Measurements from ENCODE around the gene PMVK.

DNA sequence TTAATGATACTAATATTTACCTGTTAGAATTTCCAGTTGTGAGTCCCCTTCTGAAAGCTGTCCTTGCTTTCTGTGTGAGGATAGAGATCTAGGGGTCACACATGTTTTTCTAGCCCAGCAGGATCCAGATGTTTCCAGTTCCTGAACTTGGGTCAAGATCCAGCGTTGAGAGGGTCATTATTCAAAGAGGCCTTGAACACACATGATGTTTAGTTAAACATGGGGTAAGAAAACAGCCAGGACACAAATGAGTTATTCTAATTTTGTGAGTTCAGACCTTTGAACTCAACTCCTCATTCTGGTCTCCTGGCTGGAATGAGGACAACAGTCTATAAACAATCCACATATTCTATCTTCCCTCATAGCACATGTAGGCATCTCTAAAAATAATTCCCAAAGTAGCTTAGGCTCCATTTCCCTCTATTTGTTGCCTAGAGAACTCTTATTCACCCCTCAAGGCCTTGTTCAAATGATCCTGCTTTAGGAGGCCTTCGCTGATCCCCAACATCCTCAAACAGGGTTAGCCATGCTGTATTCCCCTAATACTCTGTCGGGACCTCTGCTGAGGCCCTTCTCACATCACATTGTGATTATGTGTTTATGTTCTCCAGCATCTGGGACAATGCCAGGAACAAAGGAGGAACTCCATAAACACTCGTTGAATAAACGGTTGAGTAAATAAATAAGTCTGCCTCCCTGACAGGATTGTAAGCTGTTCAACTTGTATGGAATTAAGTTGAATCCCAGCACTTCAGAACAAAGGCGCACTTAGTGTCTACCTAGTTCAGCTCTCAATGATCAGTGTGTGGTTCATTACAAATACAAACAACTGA lies 51.4 kb downstream of the PMVK start:
- TF ChIP-seq POLR2A (IDR thresholded peaks at IDR 0.05), result no peak
- TF ChIP-seq CTCF (IDR thresholded peaks at IDR 0.05), result no peak
- no peak for TF ChIP-seq EP300 (IDR thresholded peaks at IDR 0.05)

All from tibial nerve (tissue), 4 donors.